ENCODE data around the gene MAP3K1. TPM values are rescaled to one million over a fixed set of nuclear protein-coding genes. Genes with fewer than 3 reads are reported as not detected.

Gene MAP3K1
- total RNA-seq, 1 donor from 2014 or later = 27.5 TPM

GRCh38 chr5:56827049-56827448 is 11.7 kb downstream of the MAP3K1 start:
- DNase-seq (ENCODE audit: low spot score) = peak; percentile 24
- H3K27ac Mint-ChIP-seq (ENCODE audit: unreplicated experiment) = no peak overlapping the region
- no peak overlapping the region for H3K4me3 Mint-ChIP-seq (ENCODE audit: unreplicated experiment)
- H3K9me3 Mint-ChIP-seq (ENCODE audit: unreplicated experiment) = no peaks in the 10 kb centered on the region
- H3K27me3 Mint-ChIP-seq (ENCODE audit: unreplicated experiment) = peaks cover 3% of the 10 kb centered on the region
- no peaks in the 10 kb centered on the region for H3K36me3 Mint-ChIP-seq (ENCODE audit: low read depth, unreplicated experiment)
- H3K4me1 Mint-ChIP-seq (ENCODE audit: unreplicated experiment) = peaks cover 45% of the 10 kb centered on the region
- TF ChIP-seq CTCF (IDR thresholded peaks at IDR 0.05; ENCODE audit: unreplicated experiment) = peak; percentile 37

GRCh38 chr5:56827924-56828323 is 12.6 kb downstream of the MAP3K1 start:
- peaks cover 2% of the 10 kb centered on the region for H3K27me3 Mint-ChIP-seq (ENCODE audit: unreplicated experiment)
- no peak overlapping the region for H3K4me3 Mint-ChIP-seq (ENCODE audit: unreplicated experiment)
- H3K4me1 Mint-ChIP-seq (ENCODE audit: unreplicated experiment) = peaks cover 44% of the 10 kb centered on the region
- no peak for DNase-seq (ENCODE audit: low spot score)
- no peak for TF ChIP-seq CTCF (IDR thresholded peaks at IDR 0.05; ENCODE audit: unreplicated experiment)
- no peak overlapping the region for H3K27ac Mint-ChIP-seq (ENCODE audit: unreplicated experiment)
- no peaks in the 10 kb centered on the region for H3K36me3 Mint-ChIP-seq (ENCODE audit: low read depth, unreplicated experiment)
- H3K9me3 Mint-ChIP-seq (ENCODE audit: unreplicated experiment) = no peaks in the 10 kb centered on the region

- Mint-ChIP-seq H3K4me1 (ENCODE audit: unreplicated experiment) (peaks cover 45% of the 10 kb centered on the region), H3K27ac (ENCODE audit: unreplicated experiment) (no peak overlapping the region), H3K4me3 (ENCODE audit: unreplicated experiment) (no peak overlapping the region), H3K36me3 (ENCODE audit: low read depth, unreplicated experiment) (no peaks in the 10 kb centered on the region), H3K9me3 (ENCODE audit: unreplicated experiment) (no peaks in the 10 kb centered on the region), H3K27me3 (ENCODE audit: unreplicated experiment) (peaks cover 2% of the 10 kb centered on the region)
- DNase-seq (ENCODE audit: low spot score) = no peak
- TF ChIP-seq CTCF (IDR thresholded peaks at IDR 0.05; ENCODE audit: unreplicated experiment) = no peak
Measured at GRCh38 chr5:56829137-56829908, 14.0 kb downstream of the MAP3K1 start.

GRCh38 chr5:56831773-56832172 is 16.4 kb downstream of the MAP3K1 start:
- Mint-ChIP-seq H3K36me3 (ENCODE audit: low read depth, unreplicated experiment) (no peaks in the 10 kb centered on the region), H3K4me3 (ENCODE audit: unreplicated experiment) (no peak overlapping the region), H3K4me1 (ENCODE audit: unreplicated experiment) (peaks cover 54% of the 10 kb centered on the region), H3K27ac (ENCODE audit: unreplicated experiment) (peak overlapping the region; percentile 63), H3K9me3 (ENCODE audit: unreplicated experiment) (no peaks in the 10 kb centered on the region), H3K27me3 (ENCODE audit: unreplicated experiment) (peaks cover 2% of the 10 kb centered on the region)
- TF ChIP-seq CTCF (IDR thresholded peaks at IDR 0.05; ENCODE audit: unreplicated experiment) = no peak
- DNase-seq (ENCODE audit: low spot score) = no peak

GRCh38 chr5:56833325-56833724 is 18.0 kb downstream of the MAP3K1 start:
- H3K27me3 Mint-ChIP-seq (ENCODE audit: unreplicated experiment) = peaks cover 2% of the 10 kb centered on the region
- no peak overlapping the region for H3K27ac Mint-ChIP-seq (ENCODE audit: unreplicated experiment)
- no peak overlapping the region for H3K4me3 Mint-ChIP-seq (ENCODE audit: unreplicated experiment)
- H3K36me3 Mint-ChIP-seq (ENCODE audit: low read depth, unreplicated experiment) = no peaks in the 10 kb centered on the region
- H3K9me3 Mint-ChIP-seq (ENCODE audit: unreplicated experiment) = no peaks in the 10 kb centered on the region
- no peak for TF ChIP-seq CTCF (IDR thresholded peaks at IDR 0.05; ENCODE audit: unreplicated experiment)
- no peak for DNase-seq (ENCODE audit: low spot score)
- peaks cover 61% of the 10 kb centered on the region for H3K4me1 Mint-ChIP-seq (ENCODE audit: unreplicated experiment)

Data from endothelial cell (in vitro differentiated cells).